Smooth muscle cell (in vitro differentiated cells): Measurements from ENCODE around the gene ZDHHC6. TPM values are rescaled to one million over a fixed set of nuclear protein-coding genes. Genes with fewer than 3 reads are reported as not detected.
A peak's percentile ranks its signal among the peaks of the same experiment; 100 is the strongest.

Source experiments
- DNase-seq: peaks from one replicate; lab custom pipeline; 2025; ENCODE audit not compliant: unreplicated experiment; lab: John Stamatoyannopoulos, UW
- H2AFZ ChIP-seq: fragments of 200-600 bp; sonication (generic); 2 replicates; pipeline ENCODE4 v1.6.0; 2016; ENCODE audit warnings: antibody characterized with exemption, low read depth, mild to moderate bottlenecking
- H3F3A ChIP-seq: fragments of 200-600 bp; sonication (generic); 2 replicates; pipeline ENCODE4 v1.6.0; 2017; ENCODE audit warnings: antibody characterized with exemption, low read depth
- H3K27ac ChIP-seq: fragments of 200-600 bp; sonication (generic); 2 replicates; pipeline ENCODE4 v1.5.1; 2016; ENCODE audit warnings: low read depth, mild to moderate bottlenecking
- H3K27me3 ChIP-seq: fragments of 200-600 bp; sonication (generic); 2 replicates; pipeline ENCODE4 v1.6.1; 2016; ENCODE audit warnings: low read depth, mild to moderate bottlenecking
- H3K36me3 ChIP-seq: fragments of 200-600 bp; sonication (generic); 2 replicates; pipeline ENCODE4 v1.5.1; 2016; ENCODE audit warnings: low read depth
- H3K4me1 ChIP-seq: fragments of 200-600 bp; sonication (generic); 2 replicates; pipeline ENCODE4 v1.5.1; 2016; ENCODE audit warnings: low read depth
- H3K4me2 ChIP-seq: fragments of 200-600 bp; sonication (generic); 2 replicates; pipeline ENCODE4 v1.6.0; 2016; ENCODE audit warnings: mild to moderate bottlenecking
- H3K4me3 ChIP-seq: fragments of 200-600 bp; sonication (generic); 2 replicates; pipeline ENCODE4 v1.5.1; 2016; ENCODE audit warnings: mild to moderate bottlenecking
- H3K79me2 ChIP-seq: fragments of 200-600 bp; sonication (generic); 2 replicates; pipeline ENCODE4 v1.6.0; 2016; ENCODE audit warnings: low read depth, mild to moderate bottlenecking
- H3K9ac ChIP-seq: fragments of 200-600 bp; sonication (generic); 2 replicates; pipeline ENCODE4 v1.6.0; 2016; ENCODE audit warnings: low read depth
- H3K9me3 ChIP-seq: fragments of 200-600 bp; sonication (generic); replicated peaks from 2 replicates; pipeline ENCODE4 v1.5.1; 2016; ENCODE audit warnings: low read depth
- H4K20me1 ChIP-seq: fragments of 200-600 bp; sonication (generic); 2 replicates; pipeline ENCODE4 v1.6.0; 2016; ENCODE audit warnings: low read depth
- CTCF ChIP-seq: fragments of 200-600 bp; sonication (generic); IDR thresholded peaks from 2 replicates; pipeline ENCODE4 v1.5.1; 2017; ENCODE audit warnings: borderline replicate concordance, mild to moderate bottlenecking, antibody characterized with exemption; ENCODE audit not compliant: insufficient read depth, poor library complexity, severe bottlenecking
- WGBS: methylation state at CpG from one replicate; pipeline ENCODE4 v1.1.7; 2016; ENCODE audit warnings: low lambda C conversion rate; 5-methylcytosine and 5-hydroxymethylcytosine counted together
- polyA plus RNA-seq: library from polyadenylated mRNA; unstranded; fragments of >200 nt; fragmentation: Nextera tagmentation; extraction: Ambion mirVana; gene quantifications from 2 replicates; pipeline ENCODE4 v1.2.1, GENCODE V29; 2016
- total RNA-seq: library from RNA; depleted of rRNA; stranded (reverse); fragments of >200 nt; gene quantifications from 2 replicates; pipeline ENCODE4 v1.2.3, GENCODE V29; 2014

The ZDHHC6 gene
- total and polyA plus RNA-seq, 2 experiments from 2014 or later = 19.2 to 19.7 TPM

- no peak overlapping the region for H3K9ac ChIP-seq
- no peak overlapping the region for H3K27ac ChIP-seq
- TF ChIP-seq CTCF = no peak
- no peaks in the 10 kb centered on the region for H3F3A ChIP-seq
- H3K79me2 ChIP-seq = no peaks in the 10 kb centered on the region
- no peaks in the 10 kb centered on the region for H3K36me3 ChIP-seq
- WGBS = 98% methylated on average over 5 of the region's 5 CpGs
- no peak overlapping the region for H2AFZ ChIP-seq
- no peaks in the 10 kb centered on the region for H3K9me3 ChIP-seq
- H3K4me2 ChIP-seq = no peak overlapping the region
- H4K20me1 ChIP-seq = no peaks in the 10 kb centered on the region
- H3K27me3 ChIP-seq = no peaks in the 10 kb centered on the region
- DNase-seq = no peak
- H3K4me3 ChIP-seq = no peak overlapping the region
- H3K4me1 ChIP-seq = peaks cover 6% of the 10 kb centered on the region
Measured at GRCh38 chr10:112394475-112394875, 52.2 kb downstream of the ZDHHC6 start.

- TF ChIP-seq CTCF = no peak
- Histone ChIP-seq H3K27ac (no peak overlapping the region), H3F3A (no peaks in the 10 kb centered on the region), H3K36me3 (no peaks in the 10 kb centered on the region), H3K4me2 (no peak overlapping the region), H3K4me3 (no peak overlapping the region), H3K27me3 (no peaks in the 10 kb centered on the region), H4K20me1 (no peaks in the 10 kb centered on the region), H3K9me3 (no peaks in the 10 kb centered on the region), H3K79me2 (no peaks in the 10 kb centered on the region), H3K4me1 (peaks cover 6% of the 10 kb centered on the region), H3K9ac (no peak overlapping the region), H2AFZ (no peak overlapping the region)
- 85% methylated on average over 2 of the region's 2 CpGs for WGBS
- DNase-seq = no peak
Measured at GRCh38 chr10:112393827-112394226, 52.9 kb downstream of the ZDHHC6 start.

- Histone ChIP-seq H3K4me3 (no peak overlapping the region), H3K4me2 (no peak overlapping the region), H3K79me2 (no peaks in the 10 kb centered on the region), H3K9ac (no peak overlapping the region), H3K36me3 (no peaks in the 10 kb centered on the region), H4K20me1 (no peaks in the 10 kb centered on the region), H3K27me3 (no peaks in the 10 kb centered on the region), H3K9me3 (no peaks in the 10 kb centered on the region), H2AFZ (no peak overlapping the region), H3K27ac (no peak overlapping the region), H3K4me1 (peaks cover 6% of the 10 kb centered on the region), H3F3A (no peaks in the 10 kb centered on the region)
- TF ChIP-seq CTCF = no peak
- 85% methylated on average over 1 of the region's 1 CpG for WGBS
- DNase-seq = no peak
Measured at GRCh38 chr10:112393341-112393740, 53.4 kb downstream of the ZDHHC6 start.

- peak overlapping the region; percentile 93 for H3K27ac ChIP-seq
- no peaks in the 10 kb centered on the region for H3K9me3 ChIP-seq
- H2AFZ ChIP-seq = no peak overlapping the region
- H3F3A ChIP-seq = no peaks in the 10 kb centered on the region
- H3K4me3 ChIP-seq = no peak overlapping the region
- no peak for DNase-seq
- no peaks in the 10 kb centered on the region for H4K20me1 ChIP-seq
- H3K9ac ChIP-seq = no peak overlapping the region
- WGBS = 96% methylated on average over 3 of the region's 3 CpGs
- H3K79me2 ChIP-seq = no peaks in the 10 kb centered on the region
- H3K4me2 ChIP-seq = peak overlapping the region; percentile 52
- H3K36me3 ChIP-seq = no peaks in the 10 kb centered on the region
- no peak for TF ChIP-seq CTCF
- H3K4me1 ChIP-seq = peaks cover 6% of the 10 kb centered on the region
- no peaks in the 10 kb centered on the region for H3K27me3 ChIP-seq
Measured at GRCh38 chr10:112390125-112390703, 56.5 kb downstream of the ZDHHC6 start.
